ENCODE data around the gene TCERG1L. TPM values are rescaled to one million over a fixed set of nuclear protein-coding genes. Genes with fewer than 3 reads are reported as not detected.
"Not testable (repeated sequence)": the region's sequence is repeated elsewhere in the genome, so short reads cannot be mapped to it uniquely, and the experiment has no call there.

Gene TCERG1L
- total RNA-seq, 4 donors from 2014 or later = 0.42 to 1.3 TPM; not detected in 2

GRCh38 chr10:131109726-131110125 is 201.8 kb downstream of the TCERG1L start:
- no peak for DNase-seq (ENCODE audit: low spot score in 2 of 2)
- TF ChIP-seq POLR2A (IDR thresholded peaks at IDR 0.05) (no peak), EP300 (IDR thresholded peaks at IDR 0.05) (no peak), CTCF (IDR thresholded peaks at IDR 0.05) (no peak)
- WGBS, 2 donors = 71 to 74% methylated on average over 15 to 16 of the region's 16 CpGs

GRCh38 chr10:131109291-131109690 is 202.2 kb downstream of the TCERG1L start:
- Histone ChIP-seq H3K27ac (no peak overlapping the region), H3K4me3 (no peak overlapping the region), H3K36me3 (no peaks in the 10 kb centered on the region), H3K9me3 (peaks cover 0 to 18% (median 0%) of the 10 kb centered on the region in 4 donors), H3K27me3 (no peaks in the 10 kb centered on the region), H3K4me1 (no peaks in the 10 kb centered on the region)
- TF ChIP-seq POLR2A (IDR thresholded peaks at IDR 0.05) (no peak), EP300 (IDR thresholded peaks at IDR 0.05) (no peak), CTCF (IDR thresholded peaks at IDR 0.05) (no peak)
- DNase-seq (ENCODE audit: low spot score in 2 of 2) = no peak
- WGBS, 2 donors = 54 to 71% methylated on average over 17 to 19 of the region's 19 CpGs

More at GRCh38 chr10:131109726-131110125, 201.8 kb downstream of the TCERG1L start:
- Histone ChIP-seq H3K27ac (no peak overlapping the region), H3K4me3 (no peak overlapping the region), H3K9me3 (peaks cover 0 to 18% (median 0%) of the 10 kb centered on the region in 4 donors), H3K4me1 (no peaks in the 10 kb centered on the region), H3K36me3 (no peaks in the 10 kb centered on the region), H3K27me3 (no peaks in the 10 kb centered on the region)

- 93 to 97% methylated on average over 9 of the region's 9 CpGs for WGBS, 2 donors
Measured at GRCh38 chr10:131107970-131108369, 203.6 kb downstream of the TCERG1L start.

GRCh38 chr10:131102676-131103075 is 208.8 kb downstream of the TCERG1L start:
- Histone ChIP-seq H3K4me1 (no peaks in the 10 kb centered on the region), H3K27ac (no peak overlapping the region), H3K4me3 (no peak overlapping the region), H3K36me3 (no peaks in the 10 kb centered on the region), H3K27me3 (no peaks in the 10 kb centered on the region), H3K9me3 (peaks cover 0 to 4% (median 0%) of the 10 kb centered on the region in 4 donors)
- TF ChIP-seq EP300 (IDR thresholded peaks at IDR 0.05) = no peak
- no peak for TF ChIP-seq CTCF (IDR thresholded peaks at IDR 0.05)
- TF ChIP-seq POLR2A (IDR thresholded peaks at IDR 0.05) = no peak
- DNase-seq (ENCODE audit: low spot score in 2 of 2) = no peak
- WGBS, 2 donors = 63 to 70% methylated on average over 8 to 13 of the region's 13 CpGs

More at GRCh38 chr10:131107970-131108369, 203.6 kb downstream of the TCERG1L start:
- Histone ChIP-seq H3K36me3 (no peaks in the 10 kb centered on the region), H3K4me1 (no peaks in the 10 kb centered on the region), H3K9me3 (peaks cover 0 to 18% (median 0%) of the 10 kb centered on the region in 4 donors), H3K27me3 (no peaks in the 10 kb centered on the region), H3K4me3 (no peak overlapping the region), H3K27ac (no peak overlapping the region)
- TF ChIP-seq CTCF (IDR thresholded peaks at IDR 0.05) = no peak
- TF ChIP-seq POLR2A (IDR thresholded peaks at IDR 0.05) = no peak
- no peak for DNase-seq (ENCODE audit: low spot score in 2 of 2)

- H3K4me1 ChIP-seq = no peaks in the 10 kb centered on the region
- no peak overlapping the region for H3K4me3 ChIP-seq
- no peaks in the 10 kb centered on the region for H3K36me3 ChIP-seq
- no peak for DNase-seq (ENCODE audit: low spot score in 2 of 2)
- TF ChIP-seq POLR2A (IDR thresholded peaks at IDR 0.05) = no peak
- no peak for TF ChIP-seq EP300 (IDR thresholded peaks at IDR 0.05)
- TF ChIP-seq CTCF (IDR thresholded peaks at IDR 0.05) = no peak
- H3K9me3 ChIP-seq = peaks cover 0 to 4% (median 0%) of the 10 kb centered on the region in 4 donors
- no peak overlapping the region for H3K27ac ChIP-seq
- no peaks in the 10 kb centered on the region for H3K27me3 ChIP-seq
- WGBS, 2 donors = 83 to 87% methylated on average over 11 of the region's 11 CpGs
Measured at GRCh38 chr10:131102147-131102546, 209.4 kb downstream of the TCERG1L start.

GRCh38 chr10:131100418-131101410 is 210.8 kb downstream of the TCERG1L start:
- not testable (repeated sequence) for H3K9me3 ChIP-seq; H3K27ac ChIP-seq; H3K4me3 ChIP-seq; DNase-seq (ENCODE audit: low spot score in 2 of 2); H3K36me3 ChIP-seq; H3K4me1 ChIP-seq; H3K27me3 ChIP-seq
- WGBS, 2 donors = 67 to 68% methylated on average over 16 of the region's 16 CpGs

All from tibial nerve (tissue), 4 donors.